T-helper 2 cell treated with Interferon-gamma antibody and Interleukin-4, amounts not matched to agents 5 μg/mL and 100 μg/mL, for 36 hours (primary cell): ENCODE measurements around the gene GRIN2A.

Experiments used
- DNase-seq: peaks from one replicate; pipeline ENCODE4 v3.0.0; 2021; ENCODE audit warnings: low spot score
- H3K27ac Mint-ChIP-seq: one replicate; pipeline ENCODE4 v1.8.0; 2021; ENCODE audit warnings: mild to moderate bottlenecking, mixed read lengths
- H3K27me3 Mint-ChIP-seq: one replicate; pipeline ENCODE4 v1.8.0; 2021; ENCODE audit warnings: low read depth, mixed read lengths
- H3K36me3 Mint-ChIP-seq: one replicate; pipeline ENCODE4 v1.8.0; 2021; ENCODE audit warnings: low read depth, mixed read lengths
- H3K4me1 Mint-ChIP-seq: one replicate; pipeline ENCODE4 v1.8.0; 2021; ENCODE audit warnings: low read depth, mixed read lengths
- H3K4me3 Mint-ChIP-seq: one replicate; pipeline ENCODE4 v1.8.0; 2022; ENCODE audit warnings: mild to moderate bottlenecking, moderate library complexity, mixed read lengths
- H3K9me3 Mint-ChIP-seq: one replicate; pipeline ENCODE4 v1.8.0; 2021; ENCODE audit warnings: mixed read lengths

The GRIN2A gene

GRCh38 chr16:9836118-9836736 is 346.0 kb downstream of the GRIN2A start:
- no peak overlapping the region for H3K4me3 Mint-ChIP-seq
- no peaks in the 10 kb centered on the region for H3K27me3 Mint-ChIP-seq

DNA sequence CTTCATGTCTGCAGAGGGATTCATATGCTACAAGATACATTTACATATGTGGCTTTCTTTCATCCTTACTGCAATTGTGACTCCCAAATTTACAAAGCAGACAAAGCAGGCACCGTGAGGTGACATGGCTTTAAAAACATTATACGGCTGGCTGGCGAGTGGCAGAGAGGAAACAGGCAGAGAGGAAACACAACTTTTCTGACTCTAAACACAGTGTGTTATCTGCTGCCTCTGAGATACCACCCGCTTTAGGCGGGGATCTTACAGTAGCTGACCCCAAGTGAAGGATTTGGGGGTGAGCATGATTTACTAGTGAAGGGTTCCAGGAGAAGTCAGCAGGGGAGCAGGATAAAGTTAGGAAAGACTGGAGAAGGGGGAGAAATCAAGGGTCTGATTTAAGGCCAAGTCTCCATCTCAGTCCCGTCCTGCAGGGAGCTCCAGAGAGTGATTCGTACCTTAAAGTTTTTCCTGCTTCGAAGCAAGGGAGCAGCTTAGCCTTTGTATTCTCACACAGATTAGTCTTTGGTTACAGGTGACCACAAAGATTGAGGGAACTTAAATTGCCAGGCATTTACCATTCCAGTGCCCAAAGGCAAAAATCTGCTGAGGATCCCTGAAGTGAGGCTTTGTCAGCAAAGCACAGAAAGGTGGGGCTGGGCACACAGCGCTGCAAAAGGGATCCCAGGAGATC is 355.0 kb downstream of the GRIN2A start:
- H3K27me3 Mint-ChIP-seq, result no peaks in the 10 kb centered on the region
- H3K4me3 Mint-ChIP-seq, result no peak overlapping the region
- no peaks in the 10 kb centered on the region for H3K4me1 Mint-ChIP-seq
- no peak overlapping the region for H3K27ac Mint-ChIP-seq
- no peak for DNase-seq
- peaks cover 11% of the 10 kb centered on the region for H3K9me3 Mint-ChIP-seq
- H3K36me3 Mint-ChIP-seq, result no peaks in the 10 kb centered on the region

More at GRCh38 chr16:9836118-9836736, 346.0 kb downstream of the GRIN2A start:
- Mint-ChIP-seq H3K27ac (no peak overlapping the region), H3K4me1 (no peaks in the 10 kb centered on the region), H3K36me3 (no peaks in the 10 kb centered on the region), H3K9me3 (peaks cover 35% of the 10 kb centered on the region)
- no peak for DNase-seq

- DNase-seq, result no peak
- Mint-ChIP-seq H3K27ac (no peak overlapping the region), H3K9me3 (peaks cover 10% of the 10 kb centered on the region), H3K36me3 (no peaks in the 10 kb centered on the region), H3K27me3 (no peaks in the 10 kb centered on the region), H3K4me3 (no peak overlapping the region), H3K4me1 (no peaks in the 10 kb centered on the region)
Measured at GRCh38 chr16:9826656-9827055, 355.6 kb downstream of the GRIN2A start.

- H3K36me3 Mint-ChIP-seq, result no peaks in the 10 kb centered on the region
- no peaks in the 10 kb centered on the region for H3K27me3 Mint-ChIP-seq
- H3K9me3 Mint-ChIP-seq, result peaks cover 10% of the 10 kb centered on the region
Measured at GRCh38 chr16:9824200-9825068, 357.8 kb downstream of the GRIN2A start.

DNA sequence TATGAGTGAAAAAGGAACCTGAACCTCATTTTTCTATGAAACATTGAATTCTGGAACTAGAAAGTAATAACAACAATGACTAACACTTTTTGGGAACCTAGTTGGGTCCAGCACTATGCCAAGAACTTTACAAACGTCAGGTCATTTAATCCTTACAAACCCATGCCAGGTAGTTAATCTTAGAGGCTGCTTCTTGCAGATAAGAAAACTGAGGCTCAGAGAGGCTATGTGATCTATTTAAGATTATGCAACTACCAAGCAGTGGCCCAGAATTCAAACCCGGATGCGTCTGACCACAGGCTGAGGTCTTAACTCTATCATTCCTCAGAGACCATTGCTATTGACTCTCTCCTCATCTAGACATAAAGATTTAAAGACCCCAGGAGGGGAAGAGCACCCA is 358.7 kb downstream of the GRIN2A start:
- no peak overlapping the region for H3K27ac Mint-ChIP-seq
- H3K4me1 Mint-ChIP-seq, result no peaks in the 10 kb centered on the region
- no peaks in the 10 kb centered on the region for H3K36me3 Mint-ChIP-seq
- DNase-seq, result no peak
- H3K27me3 Mint-ChIP-seq, result no peaks in the 10 kb centered on the region
- H3K9me3 Mint-ChIP-seq, result peaks cover 10% of the 10 kb centered on the region
- no peak overlapping the region for H3K4me3 Mint-ChIP-seq

More at GRCh38 chr16:9824200-9825068, 357.8 kb downstream of the GRIN2A start:
- Mint-ChIP-seq H3K27ac (no peak overlapping the region), H3K4me1 (no peaks in the 10 kb centered on the region), H3K4me3 (no peak overlapping the region)
- no peak for DNase-seq

GRCh38 chr16:9821970-9822369 is 360.3 kb downstream of the GRIN2A start:
- Mint-ChIP-seq H3K27ac (no peak overlapping the region), H3K27me3 (no peaks in the 10 kb centered on the region), H3K4me1 (no peaks in the 10 kb centered on the region), H3K9me3 (peaks cover 10% of the 10 kb centered on the region), H3K4me3 (no peak overlapping the region), H3K36me3 (no peaks in the 10 kb centered on the region)
- DNase-seq, result no peak

DNA sequence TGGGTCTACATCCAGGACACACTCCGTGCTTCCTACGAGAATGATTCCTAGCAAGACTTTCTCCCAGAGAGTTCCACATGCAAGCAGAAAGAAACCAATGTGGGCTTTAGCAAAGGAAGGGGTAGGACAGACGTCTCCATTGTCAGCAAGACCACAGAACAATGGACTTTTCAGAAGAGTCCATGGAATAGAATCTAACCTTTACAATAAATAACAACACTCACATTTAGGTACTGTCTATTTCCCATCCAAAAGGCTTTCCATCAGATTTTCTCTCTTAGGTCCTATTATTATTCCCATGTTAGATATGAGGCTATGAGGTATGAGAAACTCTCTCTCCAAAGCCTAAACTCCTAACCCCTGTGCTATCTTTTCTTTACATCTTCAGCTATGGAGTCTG is 360.9 kb downstream of the GRIN2A start:
- Mint-ChIP-seq H3K9me3 (peaks cover 10% of the 10 kb centered on the region), H3K4me1 (no peaks in the 10 kb centered on the region), H3K27me3 (no peaks in the 10 kb centered on the region), H3K36me3 (no peaks in the 10 kb centered on the region), H3K4me3 (no peak overlapping the region), H3K27ac (no peak overlapping the region)
- DNase-seq, result no peak

DNA sequence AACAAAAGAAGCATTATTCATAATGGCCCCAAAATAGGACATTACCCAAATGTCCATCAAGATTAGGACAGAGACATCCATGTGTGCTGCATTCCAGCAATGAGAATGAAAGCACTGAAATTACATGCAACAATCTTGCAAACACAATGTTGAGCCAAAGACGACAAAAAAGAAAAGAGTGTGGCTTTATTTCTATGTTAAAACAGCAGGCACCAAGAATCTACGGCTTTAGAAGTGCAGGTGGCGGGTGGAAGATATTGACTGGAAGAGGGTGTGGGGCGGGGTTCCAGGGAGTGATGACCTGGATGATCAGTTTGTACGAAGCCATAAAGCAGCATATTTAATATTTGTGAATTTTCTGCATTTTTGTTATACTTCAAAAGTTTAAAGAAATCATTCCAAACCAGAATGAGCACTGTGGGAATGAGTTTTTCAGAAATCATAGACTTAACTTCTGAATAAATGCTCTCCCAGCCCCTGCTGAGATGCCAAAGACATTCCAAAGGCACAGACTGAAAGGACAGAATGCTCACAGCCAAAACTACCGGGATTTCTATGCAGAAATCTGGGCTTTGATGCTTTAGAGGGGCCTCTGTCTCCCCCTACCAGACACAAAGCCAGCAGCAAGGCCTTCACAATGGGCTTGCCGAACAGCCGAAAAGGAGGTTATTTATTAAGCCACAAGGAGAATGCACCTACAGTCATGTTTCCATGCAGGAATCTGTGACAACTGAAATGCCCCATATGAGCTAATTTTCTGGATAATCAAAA is 361.6 kb downstream of the GRIN2A start:
- no peak for DNase-seq
- no peaks in the 10 kb centered on the region for H3K27me3 Mint-ChIP-seq
- no peak overlapping the region for H3K4me3 Mint-ChIP-seq

GRCh38 chr16:9818702-9819101 is 363.5 kb downstream of the GRIN2A start:
- no peak overlapping the region for H3K27ac Mint-ChIP-seq
- H3K27me3 Mint-ChIP-seq, result no peaks in the 10 kb centered on the region
- peaks cover 14% of the 10 kb centered on the region for H3K9me3 Mint-ChIP-seq
- no peaks in the 10 kb centered on the region for H3K4me1 Mint-ChIP-seq
- no peak overlapping the region for H3K4me3 Mint-ChIP-seq
- no peaks in the 10 kb centered on the region for H3K36me3 Mint-ChIP-seq
- DNase-seq, result no peak

More for the DNA sequence above, 361.6 kb downstream of the GRIN2A start:
- Mint-ChIP-seq H3K9me3 (peaks cover 10% of the 10 kb centered on the region), H3K27ac (no peak overlapping the region), H3K36me3 (no peaks in the 10 kb centered on the region), H3K4me1 (no peaks in the 10 kb centered on the region)

GRCh38 chr16:9817586-9817985 is 364.6 kb downstream of the GRIN2A start:
- Mint-ChIP-seq H3K4me3 (no peak overlapping the region), H3K36me3 (no peaks in the 10 kb centered on the region), H3K4me1 (no peaks in the 10 kb centered on the region), H3K27ac (no peak overlapping the region), H3K27me3 (no peaks in the 10 kb centered on the region), H3K9me3 (peaks cover 10% of the 10 kb centered on the region)
- no peak for DNase-seq

- Mint-ChIP-seq H3K27me3 (no peaks in the 10 kb centered on the region), H3K4me1 (no peaks in the 10 kb centered on the region), H3K4me3 (no peak overlapping the region), H3K9me3 (peaks cover 10% of the 10 kb centered on the region), H3K27ac (no peak overlapping the region), H3K36me3 (no peaks in the 10 kb centered on the region)
- DNase-seq, result no peak
Measured at GRCh38 chr16:9816644-9817043, 365.6 kb downstream of the GRIN2A start.

- no peaks in the 10 kb centered on the region for H3K36me3 Mint-ChIP-seq
Measured at GRCh38 chr16:9813665-9814064, 368.6 kb downstream of the GRIN2A start.

DNA sequence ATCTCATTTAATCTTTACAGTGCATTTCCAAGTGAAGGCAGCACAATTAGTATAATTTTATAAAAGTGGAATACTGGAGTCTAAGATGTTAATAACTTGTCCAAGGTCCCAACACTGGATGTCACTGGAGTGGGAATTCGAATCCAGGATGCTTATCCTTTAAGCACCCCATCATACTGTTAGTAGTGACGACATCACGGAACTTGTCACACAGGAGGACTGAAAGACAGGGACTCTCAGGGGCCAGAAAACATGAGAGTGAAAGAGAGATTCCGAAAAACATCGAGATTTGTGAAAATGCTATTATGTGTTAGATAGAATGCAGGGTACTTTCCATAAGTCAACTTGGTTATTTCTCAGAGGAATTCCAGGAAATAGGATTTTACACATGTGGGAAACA is 374.0 kb downstream of the GRIN2A start:
- no peaks in the 10 kb centered on the region for H3K4me1 Mint-ChIP-seq
- DNase-seq, result no peak
- no peaks in the 10 kb centered on the region for H3K27me3 Mint-ChIP-seq
- H3K27ac Mint-ChIP-seq, result no peak overlapping the region
- peaks cover 31% of the 10 kb centered on the region for H3K9me3 Mint-ChIP-seq
- no peaks in the 10 kb centered on the region for H3K36me3 Mint-ChIP-seq
- no peak overlapping the region for H3K4me3 Mint-ChIP-seq

More at GRCh38 chr16:9813665-9814064, 368.6 kb downstream of the GRIN2A start:
- no peak for DNase-seq
- Mint-ChIP-seq H3K4me3 (no peak overlapping the region), H3K27ac (no peak overlapping the region), H3K9me3 (peaks cover 10% of the 10 kb centered on the region), H3K27me3 (no peaks in the 10 kb centered on the region), H3K4me1 (no peaks in the 10 kb centered on the region)
